ENCODE data around the gene MS4A5. TPM values are rescaled to one million over a fixed set of nuclear protein-coding genes. Genes with fewer than 3 reads are reported as not detected.

MS4A5 gene
- total and polyA plus RNA-seq, 2 of the 13 experiments (the other 11 are each of a cell fraction or from before 2014, with no cell fraction given): not detected

DNA sequence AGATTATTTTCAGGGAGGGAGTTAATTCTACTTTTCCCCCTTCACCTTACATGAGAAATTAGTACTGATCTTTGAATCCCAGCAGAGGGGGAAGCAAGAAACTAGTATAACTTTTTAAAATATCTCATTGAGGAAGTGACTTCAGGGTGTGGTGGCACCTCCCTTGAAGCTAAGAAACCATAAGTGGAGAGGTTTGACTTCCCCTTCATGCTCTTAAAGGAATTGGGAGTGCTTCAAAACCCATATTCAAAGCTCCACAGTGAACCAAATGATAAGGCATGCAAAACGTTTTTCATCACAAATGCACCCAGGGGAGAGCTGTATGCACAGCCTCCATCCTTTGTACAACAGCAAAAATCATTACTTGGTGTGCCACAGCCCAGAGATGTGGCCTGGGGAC, 32.6 kb upstream of the MS4A5 start:
- no peaks in the 10 kb centered on the region for H4K20me1 ChIP-seq (ENCODE audit: insufficient read depth, low read length)
- intact Hi-C loops (cut with micrococcal nuclease; ENCODE audit: unreplicated experiment) (no loop called here), in situ Hi-C loops (cut with HindIII; ENCODE audit: extremely low pct_ligation_motif_present, low pct_unique_long_range_greater_than_20kb) (no loop called here)
- H3K9ac ChIP-seq (ENCODE audit: insufficient read depth, low read depth, low read length): no peak overlapping the region
- H3K9me3 ChIP-seq (ENCODE audit: low read length): no peaks in the 10 kb centered on the region
- H3K27ac ChIP-seq (ENCODE audit: extremely low read length, insufficient read depth, low read length): no peak overlapping the region
- DNase-seq (ENCODE audit: low spot score) (no peak), FAIRE-seq (no peak), ATAC-seq (no peak)
- ChIA-PET CTCF (ENCODE audit: low intra/inter-chr PET ratio, low total read pairs) (no interaction called here), POLR2A (no interaction called here)
- BruUV-seq (replicated peaks): no TSS peak
- no peak for TF ChIP-seq ZNF713 (CRISPR knock-in tag; IDR thresholded peaks at IDR 0.05)
- no peak for TF ChIP-seq ZNF577 (CRISPR knock-in tag; IDR thresholded peaks at IDR 0.05; ENCODE audit: borderline replicate concordance, low read depth)
- TF ChIP-seq, protein P1, sequence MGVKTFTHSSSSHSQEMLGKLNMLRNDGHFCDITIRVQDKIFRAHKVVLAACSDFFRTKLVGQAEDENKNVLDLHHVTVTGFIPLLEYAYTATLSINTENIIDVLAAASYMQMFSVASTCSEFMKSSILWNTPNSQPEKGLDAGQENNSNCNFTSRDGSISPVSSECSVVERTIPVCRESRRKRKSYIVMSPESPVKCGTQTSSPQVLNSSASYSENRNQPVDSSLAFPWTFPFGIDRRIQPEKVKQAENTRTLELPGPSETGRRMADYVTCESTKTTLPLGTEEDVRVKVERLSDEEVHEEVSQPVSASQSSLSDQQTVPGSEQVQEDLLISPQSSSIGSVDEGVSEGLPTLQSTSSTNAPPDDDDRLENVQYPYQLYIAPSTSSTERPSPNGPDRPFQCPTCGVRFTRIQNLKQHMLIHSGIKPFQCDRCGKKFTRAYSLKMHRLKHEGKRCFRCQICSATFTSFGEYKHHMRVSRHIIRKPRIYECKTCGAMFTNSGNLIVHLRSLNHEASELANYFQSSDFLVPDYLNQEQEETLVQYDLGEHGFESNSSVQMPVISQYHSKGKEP (CRISPR knock-in tag; IDR thresholded peaks at IDR 0.05): no peak
- TF ChIP-seq, protein P2, sequence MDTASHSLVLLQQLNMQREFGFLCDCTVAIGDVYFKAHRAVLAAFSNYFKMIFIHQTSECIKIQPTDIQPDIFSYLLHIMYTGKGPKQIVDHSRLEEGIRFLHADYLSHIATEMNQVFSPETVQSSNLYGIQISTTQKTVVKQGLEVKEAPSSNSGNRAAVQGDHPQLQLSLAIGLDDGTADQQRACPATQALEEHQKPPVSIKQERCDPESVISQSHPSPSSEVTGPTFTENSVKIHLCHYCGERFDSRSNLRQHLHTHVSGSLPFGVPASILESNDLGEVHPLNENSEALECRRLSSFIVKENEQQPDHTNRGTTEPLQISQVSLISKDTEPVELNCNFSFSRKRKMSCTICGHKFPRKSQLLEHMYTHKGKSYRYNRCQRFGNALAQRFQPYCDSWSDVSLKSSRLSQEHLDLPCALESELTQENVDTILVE (CRISPR knock-in tag; IDR thresholded peaks at IDR 0.05): no peak
- no peak for TF ChIP-seq THYN1 (CRISPR knock-in tag; IDR thresholded peaks at IDR 0.05; ENCODE audit: borderline replicate concordance, low read depth)
- TF ChIP-seq, protein P3, sequence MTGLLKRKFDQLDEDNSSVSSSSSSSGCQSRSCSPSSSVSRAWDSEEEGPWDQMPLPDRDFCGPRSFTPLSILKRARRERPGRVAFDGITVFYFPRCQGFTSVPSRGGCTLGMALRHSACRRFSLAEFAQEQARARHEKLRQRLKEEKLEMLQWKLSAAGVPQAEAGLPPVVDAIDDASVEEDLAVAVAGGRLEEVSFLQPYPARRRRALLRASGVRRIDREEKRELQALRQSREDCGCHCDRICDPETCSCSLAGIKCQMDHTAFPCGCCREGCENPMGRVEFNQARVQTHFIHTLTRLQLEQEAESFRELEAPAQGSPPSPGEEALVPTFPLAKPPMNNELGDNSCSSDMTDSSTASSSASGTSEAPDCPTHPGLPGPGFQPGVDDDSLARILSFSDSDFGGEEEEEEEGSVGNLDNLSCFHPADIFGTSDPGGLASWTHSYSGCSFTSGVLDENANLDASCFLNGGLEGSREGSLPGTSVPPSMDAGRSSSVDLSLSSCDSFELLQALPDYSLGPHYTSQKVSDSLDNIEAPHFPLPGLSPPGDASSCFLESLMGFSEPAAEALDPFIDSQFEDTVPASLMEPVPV (CRISPR knock-in tag; IDR thresholded peaks at IDR 0.05): no peak
- TF ChIP-seq DPF2 (CRISPR knock-in tag; IDR thresholded peaks at IDR 0.05; ENCODE audit: borderline replicate concordance, low read depth): no peak
- TF ChIP-seq FOSL1 (CRISPR knock-in tag; IDR thresholded peaks at IDR 0.05; ENCODE audit: borderline replicate concordance): no peak
- TF ChIP-seq, protein P4, sequence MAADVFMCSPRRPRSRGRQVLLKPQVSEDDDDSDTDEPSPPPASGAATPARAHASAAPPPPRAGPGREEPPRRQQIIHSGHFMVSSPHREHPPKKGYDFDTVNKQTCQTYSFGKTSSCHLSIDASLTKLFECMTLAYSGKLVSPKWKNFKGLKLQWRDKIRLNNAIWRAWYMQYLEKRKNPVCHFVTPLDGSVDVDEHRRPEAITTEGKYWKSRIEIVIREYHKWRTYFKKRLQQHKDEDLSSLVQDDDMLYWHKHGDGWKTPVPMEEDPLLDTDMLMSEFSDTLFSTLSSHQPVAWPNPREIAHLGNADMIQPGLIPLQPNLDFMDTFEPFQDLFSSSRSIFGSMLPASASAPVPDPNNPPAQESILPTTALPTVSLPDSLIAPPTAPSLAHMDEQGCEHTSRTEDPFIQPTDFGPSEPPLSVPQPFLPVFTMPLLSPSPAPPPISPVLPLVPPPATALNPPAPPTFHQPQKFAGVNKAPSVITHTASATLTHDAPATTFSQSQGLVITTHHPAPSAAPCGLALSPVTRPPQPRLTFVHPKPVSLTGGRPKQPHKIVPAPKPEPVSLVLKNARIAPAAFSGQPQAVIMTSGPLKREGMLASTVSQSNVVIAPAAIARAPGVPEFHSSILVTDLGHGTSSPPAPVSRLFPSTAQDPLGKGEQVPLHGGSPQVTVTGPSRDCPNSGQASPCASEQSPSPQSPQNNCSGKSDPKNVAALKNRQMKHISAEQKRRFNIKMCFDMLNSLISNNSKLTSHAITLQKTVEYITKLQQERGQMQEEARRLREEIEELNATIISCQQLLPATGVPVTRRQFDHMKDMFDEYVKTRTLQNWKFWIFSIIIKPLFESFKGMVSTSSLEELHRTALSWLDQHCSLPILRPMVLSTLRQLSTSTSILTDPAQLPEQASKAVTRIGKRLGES (CRISPR knock-in tag; IDR thresholded peaks at IDR 0.05; ENCODE audit: borderline replicate concordance): no peak
- no peak for TF ChIP-seq YEATS4 (CRISPR knock-in tag; IDR thresholded peaks at IDR 0.05; ENCODE audit: borderline replicate concordance)
- no peak for TF ChIP-seq ZBTB3 (CRISPR knock-in tag; IDR thresholded peaks at IDR 0.05; ENCODE audit: borderline replicate concordance, low read depth)
- TF ChIP-seq, protein P5, sequence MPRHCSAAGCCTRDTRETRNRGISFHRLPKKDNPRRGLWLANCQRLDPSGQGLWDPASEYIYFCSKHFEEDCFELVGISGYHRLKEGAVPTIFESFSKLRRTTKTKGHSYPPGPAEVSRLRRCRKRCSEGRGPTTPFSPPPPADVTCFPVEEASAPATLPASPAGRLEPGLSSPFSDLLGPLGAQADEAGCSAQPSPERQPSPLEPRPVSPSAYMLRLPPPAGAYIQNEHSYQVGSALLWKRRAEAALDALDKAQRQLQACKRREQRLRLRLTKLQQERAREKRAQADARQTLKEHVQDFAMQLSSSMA (CRISPR knock-in tag; IDR thresholded peaks at IDR 0.05): no peak
- TF ChIP-seq, protein P6, sequence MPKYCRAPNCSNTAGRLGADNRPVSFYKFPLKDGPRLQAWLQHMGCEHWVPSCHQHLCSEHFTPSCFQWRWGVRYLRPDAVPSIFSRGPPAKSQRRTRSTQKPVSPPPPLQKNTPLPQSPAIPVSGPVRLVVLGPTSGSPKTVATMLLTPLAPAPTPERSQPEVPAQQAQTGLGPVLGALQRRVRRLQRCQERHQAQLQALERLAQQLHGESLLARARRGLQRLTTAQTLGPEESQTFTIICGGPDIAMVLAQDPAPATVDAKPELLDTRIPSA (CRISPR knock-in tag; IDR thresholded peaks at IDR 0.05; ENCODE audit: borderline replicate concordance): no peak
- no peak for TF ChIP-seq ZNF224 (CRISPR knock-in tag; IDR thresholded peaks at IDR 0.05)
- no peaks in the 10 kb centered on the region for H3K4me1 ChIP-seq (ENCODE audit: insufficient read depth, low read length)
- H3K4me2 ChIP-seq (ENCODE audit: low read depth, low read length): no peak overlapping the region
- no peak overlapping the region for H2AFZ ChIP-seq (ENCODE audit: low read length)
- no peak overlapping the region for H3K4me3 ChIP-seq (replicated peaks in 1 of 3; ENCODE audit: insufficient read depth in 1 of 3, low read depth in 2 of 3, low read length in 3 of 3)
- 0% methylated on average over 1 of the region's 1 CpG for WGBS (ENCODE audit: low lambda C conversion rate)
- no peaks in the 10 kb centered on the region for H3K36me3 ChIP-seq (replicated peaks in 1 of 2; ENCODE audit: control insufficient read depth in 1 of 2, insufficient read depth in 2 of 2, low read length in 2 of 2)
- 0 out of 5 replicates have a peak, but pooled peaks cover 0 to 4% of the 10 kb centered on the region in 2 experiments for H3K27me3 ChIP-seq (ENCODE audit: control insufficient read depth in 1 of 2, insufficient read depth in 2 of 2, low read length in 2 of 2)
- no peaks in the 10 kb centered on the region for H3K79me2 ChIP-seq (ENCODE audit: insufficient read depth, low read length)
